IMR-90 (cell line): ENCODE results near the gene ST3GAL4. TPM values are rescaled to one million over a fixed set of nuclear protein-coding genes. Genes with fewer than 3 reads are reported as not detected.

Experiments
- ATAC-seq: fragments of 200-7000 bp; cut with Tn5 transposase; 2 replicates; pipeline ENCODE4 v1.9.1; 2020; ENCODE audit warnings: low read depth, mild to moderate bottlenecking, moderate library complexity
- BruUV-seq: library from RNA; stranded (reverse); fragments of 400-500 nt; replicated peaks from 2 replicates; lab custom pipeline; 2021; lab: Mats Ljungman, UMichigan
- CTCF ChIA-PET: fragments of 300-600 bp; formaldehyde crosslinking; extraction: SDS; loops from one replicate; lab custom pipeline; 2021; ENCODE audit warnings: antibody characterized with exemption; lab: Yijun Ruan, JAX
- POLR2A ChIA-PET: fragments of 300-600 bp; sonication (Branson Sonifier 250); formaldehyde crosslinking; loops from one replicate; lab custom pipeline; 2022; ENCODE audit warnings: antibody characterized with exemption; ENCODE audit not compliant: unreplicated experiment; lab: Charles Lee
- DNase-seq: peaks from one replicate; pipeline ENCODE4 v3.0.0; 2013
- H2AFZ ChIP-seq: replicated peaks from 2 replicates; pipeline ENCODE3; 2013; ENCODE audit warnings: low read length, mild to moderate bottlenecking; ENCODE audit not compliant: poor library complexity
- H2AK5ac ChIP-seq: 2 replicates; pipeline ENCODE4 v1.6.1; 2013; ENCODE audit warnings: low read depth, low read length, inconsistent platforms
- H2AK9ac ChIP-seq: replicated peaks from 2 replicates; pipeline ENCODE3; 2013; ENCODE audit warnings: mild to moderate bottlenecking, low read depth, low read length, moderate library complexity; ENCODE audit not compliant: poor library complexity
- H2BK120ac ChIP-seq: 2 replicates; pipeline ENCODE4 v1.6.1; 2013; ENCODE audit warnings: low read depth, low read length, inconsistent platforms
- H2BK15ac ChIP-seq: 3 replicates; pipeline ENCODE4 v1.6.1; 2013; ENCODE audit warnings: low read depth, low read length, inconsistent platforms
- H2BK20ac ChIP-seq: 2 replicates; pipeline ENCODE4 v1.6.1; 2013; ENCODE audit warnings: low read depth, mild to moderate bottlenecking, inconsistent platforms, low read length, moderate library complexity
- H2BK5ac ChIP-seq: 2 replicates; pipeline ENCODE4 v1.6.1; 2013; ENCODE audit warnings: mild to moderate bottlenecking, low read depth, low read length, inconsistent platforms; ENCODE audit not compliant: poor library complexity, severe bottlenecking
- H3K14ac ChIP-seq: replicated peaks from 2 replicates; pipeline ENCODE4 v1.6.1; 2013; ENCODE audit warnings: low read depth, low read length, inconsistent platforms
- H3K18ac ChIP-seq: 2 replicates; pipeline ENCODE4 v1.6.1; 2013; ENCODE audit warnings: low read depth, low read length, control low read depth
- H3K23ac ChIP-seq: 2 replicates; pipeline ENCODE4 v1.6.1; 2013; ENCODE audit warnings: low read depth, low read length, inconsistent platforms
- H3K27ac ChIP-seq: 2 replicates; pipeline ENCODE4 v1.5.1; 2013; ENCODE audit warnings: mild to moderate bottlenecking, control low read depth, low read length; ENCODE audit not compliant: insufficient read depth
- H3K27me3 ChIP-seq: 2 replicates; pipeline ENCODE4 v1.6.1; 2013; ENCODE audit warnings: low read length; ENCODE audit not compliant: control insufficient read depth, insufficient read depth
- H3K36me3 ChIP-seq: 2 replicates; pipeline ENCODE4 v1.6.1; 2013; ENCODE audit warnings: low read length, mixed read lengths; ENCODE audit not compliant: control insufficient read depth, insufficient read depth
- H3K4ac ChIP-seq: 2 replicates; pipeline ENCODE4 v1.6.1; 2013; ENCODE audit warnings: low read depth, low read length, inconsistent platforms
- H3K4me1 ChIP-seq: 2 replicates; pipeline ENCODE4 v1.6.1; 2013; ENCODE audit warnings: low read length, mixed read lengths; ENCODE audit not compliant: control insufficient read depth, insufficient read depth
- H3K4me2 ChIP-seq: 2 replicates; pipeline ENCODE4 v1.6.1; 2013; ENCODE audit warnings: low read depth, mild to moderate bottlenecking, control low read depth, low read length, moderate library complexity
- H3K4me3 ChIP-seq: 2 replicates; pipeline ENCODE4 v1.5.1; 2013; ENCODE audit warnings: low read depth, mild to moderate bottlenecking, control low read depth, low read length, moderate library complexity; ENCODE audit not compliant: insufficient read depth
- H3K56ac ChIP-seq: 2 replicates; pipeline ENCODE4 v1.6.1; 2013; ENCODE audit warnings: low read length, inconsistent platforms; ENCODE audit not compliant: insufficient read depth; ENCODE audit errors: extremely low read depth
- H3K79me1 ChIP-seq, 2 experiments: 2 replicates each; pipeline ENCODE4 v1.6.1; 2013; ENCODE audit warnings: low read length in 2 of 2, inconsistent platforms in 1 of 2, low read depth in 1 of 2
- H3K9ac ChIP-seq: 2 replicates; pipeline ENCODE4 v1.6.1; 2013; ENCODE audit warnings: low read depth, low read length, control low read depth
- H3K9me1 ChIP-seq: 2 replicates; pipeline ENCODE4 v1.6.1; 2013; ENCODE audit warnings: low read length, inconsistent platforms; ENCODE audit not compliant: insufficient read depth
- H3K9me3 ChIP-seq: 2 replicates; pipeline ENCODE4 v1.6.1; 2013; ENCODE audit warnings: low read length; ENCODE audit not compliant: control insufficient read depth, insufficient read depth
- H4K20me1 ChIP-seq: 2 replicates; pipeline ENCODE4 v1.6.1; 2013; ENCODE audit warnings: low read length, inconsistent platforms; ENCODE audit not compliant: insufficient read depth
- H4K5ac ChIP-seq: 2 replicates; pipeline ENCODE4 v1.6.1; 2013; ENCODE audit warnings: mild to moderate bottlenecking, low read depth, low read length, control low read depth
- H4K8ac ChIP-seq, 2 experiments: 2 replicates each; pipeline ENCODE4 v1.6.1; 2013; ENCODE audit warnings: low read depth in 2 of 2, low read length in 2 of 2, control low read depth in 1 of 2, inconsistent platforms in 1 of 2
- H4K91ac ChIP-seq: 2 replicates; pipeline ENCODE4 v1.6.1; 2013; ENCODE audit warnings: low read depth, low read length, inconsistent platforms; ENCODE audit not compliant: insufficient read depth
- BHLHE40 ChIP-seq: fragments of 150-350 bp; IDR thresholded peaks from 2 replicates; pipeline ENCODE4 v1.6.1; 2016; ENCODE audit warnings: mild to moderate bottlenecking, low read depth, low read length
- CEBPB ChIP-seq: IDR thresholded peaks from 2 replicates; pipeline ENCODE4 v1.6.1; 2012; ENCODE audit warnings: low read depth, low read length, improper control_type of control experiment
- CHD1 ChIP-seq: IDR thresholded peaks from 2 replicates; pipeline ENCODE4 v1.6.1; 2012; ENCODE audit warnings: low read depth, low read length, improper control_type of control experiment
- FOS ChIP-seq: fragments of 150-350 bp; IDR thresholded peaks from 2 replicates; pipeline ENCODE4 v1.6.1; 2016; ENCODE audit warnings: low read depth, low read length
- MAFK ChIP-seq: IDR thresholded peaks from 2 replicates; pipeline ENCODE4 v1.6.1; 2012; ENCODE audit warnings: low read depth, low read length, improper control_type of control experiment
- MAZ ChIP-seq: IDR thresholded peaks from 2 replicates; pipeline ENCODE4 v1.6.1; 2012; ENCODE audit warnings: low read depth, mild to moderate bottlenecking, low read length, improper control_type of control experiment, moderate library complexity, borderline replicate concordance
- MXI1 ChIP-seq: IDR thresholded peaks from 2 replicates; pipeline ENCODE4 v1.6.1; 2012; ENCODE audit warnings: low read depth, mild to moderate bottlenecking, low read length, moderate library complexity, borderline replicate concordance
- NFE2L2 ChIP-seq: fragments of 150-350 bp; IDR thresholded peaks from 2 replicates; pipeline ENCODE4 v1.6.1; 2016; ENCODE audit warnings: low read depth, mild to moderate bottlenecking, low read length
- POLR2A ChIP-seq: IDR thresholded peaks from 2 replicates; pipeline ENCODE4 v1.6.1; 2012; ENCODE audit warnings: mild to moderate bottlenecking, low read depth, low read length
- RAD21 ChIP-seq: IDR thresholded peaks from 2 replicates; pipeline ENCODE4 v1.6.1; 2012; ENCODE audit warnings: low read length, improper control_type of control experiment
- RCOR1 ChIP-seq: IDR thresholded peaks from 2 replicates; pipeline ENCODE4 v1.6.1; 2012; ENCODE audit warnings: mild to moderate bottlenecking, low read length, improper control_type of control experiment; ENCODE audit not compliant: insufficient replicate concordance
- RFX5 ChIP-seq: IDR thresholded peaks from 2 replicates; pipeline ENCODE4 v1.8.0; 2012; ENCODE audit warnings: low read depth, mild to moderate bottlenecking, low read length, moderate library complexity
- SMC3 ChIP-seq: fragments of 150-350 bp; IDR thresholded peaks from 2 replicates; pipeline ENCODE4 v1.6.1; 2016; ENCODE audit warnings: low read depth, mild to moderate bottlenecking, antibody characterized with exemption, low read length, moderate library complexity
- USF2 ChIP-seq: fragments of 150-350 bp; IDR thresholded peaks from 2 replicates; pipeline ENCODE4 v1.6.1; 2017; ENCODE audit warnings: mild to moderate bottlenecking, antibody characterized with exemption, low read length, low read depth
- WGBS, 2 experiments: methylation state at CpG; one replicate each; pipeline versions ENCODE4 v1.1.5 to v1.1.7; 2013; ENCODE audit warnings: missing lambda C conversion rate in 2 of 2; ENCODE audit not compliant: insufficient read length in 1 of 2; ENCODE audit errors: extremely low coverage in 2 of 2; 5-methylcytosine and 5-hydroxymethylcytosine counted together
- dilution Hi-C: fragments of 300-500 bp; cut with HindIII; formaldehyde crosslinking; loops from one replicate; pipeline ENCODE4 v1.14.3; 2018; ENCODE audit warnings: low sequenced_read_pairs; ENCODE audit not compliant: unreplicated experiment
- in situ Hi-C: fragments of 300-500 bp; cut with MboI; formaldehyde crosslinking; loops from 3 replicates; pipeline ENCODE4 v1.14.3; 2019; ENCODE audit warnings: low sequenced_read_pairs, inconsistent platforms, mixed read lengths
- intact Hi-C: fragments of 100-400 bp; cut with micrococcal nuclease; formaldehyde crosslinking; loops from 2 replicates; pipeline ENCODE4 v1.10.0; 2022
- polyA plus RNA-seq, 3 experiments: library from polyadenylated mRNA; depleted of rRNA; stranded (reverse); fragments of >200 nt; gene quantifications; 2 replicates each; pipeline ENCODE4 v1.2.3, GENCODE V29; 2012; ENCODE audit warnings: low replicate concordance in 1 of 3
- total RNA-seq: library from RNA; depleted of rRNA; stranded (reverse); fragments of >200 nt; gene quantifications from 2 replicates; pipeline ENCODE4 v1.2.3, GENCODE V29; 2012
- TF ChIP-seq, protein P1 (sequence below): conservative IDR thresholded peaks from 2 replicates; pipeline ENCODE4 v1.5.1; 2012; ENCODE audit warnings: mild to moderate bottlenecking, low read depth, low read length, improper control_type of control experiment
- TF ChIP-seq, protein P2 (sequence below): fragments of 150-350 bp; IDR thresholded peaks from 2 replicates; pipeline ENCODE4 v1.6.1; 2016; ENCODE audit warnings: low read depth, mild to moderate bottlenecking, low read length, moderate library complexity, borderline replicate concordance

The ST3GAL4 gene
- total and polyA plus RNA-seq, 2 of the 4 experiments (the other 2 are of a cell fraction), result 17.0 to 19.7 TPM

DNA sequence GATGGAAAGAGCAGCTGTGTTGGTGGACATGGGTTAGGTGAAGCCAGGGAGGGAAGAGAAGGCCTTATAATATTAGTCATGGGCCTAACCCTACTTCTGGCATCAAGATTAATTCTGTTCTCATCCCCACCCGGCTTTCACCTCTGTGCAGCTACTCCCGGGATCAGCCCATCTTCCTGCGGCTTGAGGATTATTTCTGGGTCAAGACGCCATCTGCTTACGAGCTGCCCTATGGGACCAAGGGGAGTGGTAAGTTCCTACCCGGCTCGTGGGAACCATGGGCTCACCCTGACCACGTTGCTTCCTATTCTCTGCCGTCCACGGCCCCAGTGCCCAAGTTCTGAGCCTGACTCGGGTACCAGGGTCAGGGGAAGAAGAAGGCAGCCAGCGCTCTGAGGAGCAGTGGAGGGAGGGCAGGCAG, 51.6 kb downstream of the ST3GAL4 start:
- no peak overlapping the region for H2AFZ ChIP-seq
- POLR2A ChIA-PET, result no interaction called here
- no peaks in the 10 kb centered on the region for H3K27me3 ChIP-seq
- H4K20me1 ChIP-seq, result no peaks in the 10 kb centered on the region; the same call in 1 of the 2 replicates
- H4K5ac ChIP-seq, result no peak overlapping the region
- no TSS peak for BruUV-seq
- H3K18ac ChIP-seq, result no peak overlapping the region
- DNase-seq (no peak), ATAC-seq (no peak)
- no peak overlapping the region for H4K8ac ChIP-seq
- no peak overlapping the region for H3K23ac ChIP-seq
- peaks cover 7% of the 10 kb centered on the region; the same call in 1 of the 2 replicates for H3K4me1 ChIP-seq
- CTCF ChIA-PET, result no interaction called here
- H3K9ac ChIP-seq, result no peak overlapping the region
- no peak for TF ChIP-seq FOS
- no peak for TF ChIP-seq USF2
- TF ChIP-seq CHD1, result no peak
- TF ChIP-seq CEBPB, result no peak
- no peak for TF ChIP-seq BHLHE40
- no peak for TF ChIP-seq RFX5
- TF ChIP-seq MAZ, result no peak
- TF ChIP-seq, protein P1, sequence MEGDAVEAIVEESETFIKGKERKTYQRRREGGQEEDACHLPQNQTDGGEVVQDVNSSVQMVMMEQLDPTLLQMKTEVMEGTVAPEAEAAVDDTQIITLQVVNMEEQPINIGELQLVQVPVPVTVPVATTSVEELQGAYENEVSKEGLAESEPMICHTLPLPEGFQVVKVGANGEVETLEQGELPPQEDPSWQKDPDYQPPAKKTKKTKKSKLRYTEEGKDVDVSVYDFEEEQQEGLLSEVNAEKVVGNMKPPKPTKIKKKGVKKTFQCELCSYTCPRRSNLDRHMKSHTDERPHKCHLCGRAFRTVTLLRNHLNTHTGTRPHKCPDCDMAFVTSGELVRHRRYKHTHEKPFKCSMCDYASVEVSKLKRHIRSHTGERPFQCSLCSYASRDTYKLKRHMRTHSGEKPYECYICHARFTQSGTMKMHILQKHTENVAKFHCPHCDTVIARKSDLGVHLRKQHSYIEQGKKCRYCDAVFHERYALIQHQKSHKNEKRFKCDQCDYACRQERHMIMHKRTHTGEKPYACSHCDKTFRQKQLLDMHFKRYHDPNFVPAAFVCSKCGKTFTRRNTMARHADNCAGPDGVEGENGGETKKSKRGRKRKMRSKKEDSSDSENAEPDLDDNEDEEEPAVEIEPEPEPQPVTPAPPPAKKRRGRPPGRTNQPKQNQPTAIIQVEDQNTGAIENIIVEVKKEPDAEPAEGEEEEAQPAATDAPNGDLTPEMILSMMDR, result no peak
- TF ChIP-seq, protein P2, sequence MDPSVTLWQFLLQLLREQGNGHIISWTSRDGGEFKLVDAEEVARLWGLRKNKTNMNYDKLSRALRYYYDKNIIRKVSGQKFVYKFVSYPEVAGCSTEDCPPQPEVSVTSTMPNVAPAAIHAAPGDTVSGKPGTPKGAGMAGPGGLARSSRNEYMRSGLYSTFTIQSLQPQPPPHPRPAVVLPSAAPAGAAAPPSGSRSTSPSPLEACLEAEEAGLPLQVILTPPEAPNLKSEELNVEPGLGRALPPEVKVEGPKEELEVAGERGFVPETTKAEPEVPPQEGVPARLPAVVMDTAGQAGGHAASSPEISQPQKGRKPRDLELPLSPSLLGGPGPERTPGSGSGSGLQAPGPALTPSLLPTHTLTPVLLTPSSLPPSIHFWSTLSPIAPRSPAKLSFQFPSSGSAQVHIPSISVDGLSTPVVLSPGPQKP, result no peak
- no peak for TF ChIP-seq MXI1
- no peak for TF ChIP-seq RCOR1
- no peak for TF ChIP-seq MAFK
- TF ChIP-seq SMC3, result no peak
- TF ChIP-seq NFE2L2, result no peak
- TF ChIP-seq POLR2A, result no peak
- no peak for TF ChIP-seq RAD21
- 88% methylated on average over 9 of the region's 12 CpGs; no CpG with 5 or more reads in 1 of the 2 experiments for WGBS, 2 experiments
- no peaks in the 10 kb centered on the region; a peak in 1 of 4 replicates for H3K79me1 ChIP-seq
- H4K91ac ChIP-seq, result no peak overlapping the region
- no peak overlapping the region for H2BK20ac ChIP-seq
- in situ Hi-C loops (no loop called here), dilution Hi-C loops (no loop called here), intact Hi-C loops (no loop called here)
- no peak overlapping the region for H3K4ac ChIP-seq
- peaks cover 16% of the 10 kb centered on the region for H3K9me1 ChIP-seq
- H3K4me2 ChIP-seq, result no peak overlapping the region
- no peak overlapping the region for H3K4me3 ChIP-seq
- H2AK5ac ChIP-seq, result no peak overlapping the region
- H3K27ac ChIP-seq, result no peak overlapping the region
- no peak overlapping the region for H3K56ac ChIP-seq
- no peak overlapping the region for H3K14ac ChIP-seq
- H3K36me3 ChIP-seq, result peaks cover 11% of the 10 kb centered on the region; the same call in 1 of the 2 replicates
- H2BK120ac ChIP-seq, result no peak overlapping the region
- no peak overlapping the region for H2AK9ac ChIP-seq
- no peak overlapping the region for H2BK15ac ChIP-seq
- H2BK5ac ChIP-seq, result no peak overlapping the region
- H3K9me3 ChIP-seq, result no peaks in the 10 kb centered on the region
